HG03460 (cell line): ENCODE measurements around the gene PTGDR.

Experiments
- ATAC-seq: cut with Tn5 transposase; IDR thresholded peaks from one replicate; pipeline ENCODE4 v1.9.1; 2021; ENCODE audit not compliant: unreplicated experiment

Gene PTGDR

GRCh38 chr14:52307905-52308304 lies 40.4 kb downstream of the PTGDR start:
- no peak for ATAC-seq

- no peak for ATAC-seq
Observed at GRCh38 chr14:52310541-52310940, 43.0 kb downstream of the PTGDR start.

GRCh38 chr14:52312931-52313355 lies 45.4 kb downstream of the PTGDR start:
- ATAC-seq: no peak

- no peak for ATAC-seq
Observed at GRCh38 chr14:52313462-52313861, 46.0 kb downstream of the PTGDR start.

- no peak for ATAC-seq
Observed at GRCh38 chr14:52313903-52314594, 46.6 kb downstream of the PTGDR start, which contains the start of gene PTGER2. Gene PTGER2 (plus strand): TSS chr14:52314312. CDS start chr14:52314549, 237 bp downstream.

- no peak for ATAC-seq
Observed at GRCh38 chr14:52314595-52315354, 47.3 kb downstream of the PTGDR start.

GRCh38 chr14:52315355-52315718 lies 47.8 kb downstream of the PTGDR start:
- no peak for ATAC-seq

GRCh38 chr14:52318062-52318461 lies 50.6 kb downstream of the PTGDR start:
- ATAC-seq: no peak

- no peak for ATAC-seq
Observed at GRCh38 chr14:52318826-52319645, 51.5 kb downstream of the PTGDR start.

DNA sequence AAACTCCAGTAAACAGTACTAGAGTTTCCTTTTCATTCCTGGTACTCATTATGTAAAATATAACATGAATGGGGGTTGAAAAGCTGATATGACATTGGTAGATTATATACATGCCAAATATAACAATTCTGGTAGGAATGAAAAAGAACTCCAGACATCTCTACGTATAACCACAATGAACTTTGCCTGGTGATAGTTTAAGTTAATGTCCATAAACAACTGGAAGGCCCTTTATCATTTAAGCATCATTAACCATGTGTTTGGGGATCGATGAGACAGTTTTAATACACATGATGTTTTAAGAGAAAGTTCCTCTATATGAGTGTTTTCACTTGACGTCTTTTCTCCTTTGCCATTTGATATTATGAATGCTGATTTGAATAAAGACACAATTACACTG lies 52.4 kb downstream of the PTGDR start:
- ATAC-seq: no peak

DNA sequence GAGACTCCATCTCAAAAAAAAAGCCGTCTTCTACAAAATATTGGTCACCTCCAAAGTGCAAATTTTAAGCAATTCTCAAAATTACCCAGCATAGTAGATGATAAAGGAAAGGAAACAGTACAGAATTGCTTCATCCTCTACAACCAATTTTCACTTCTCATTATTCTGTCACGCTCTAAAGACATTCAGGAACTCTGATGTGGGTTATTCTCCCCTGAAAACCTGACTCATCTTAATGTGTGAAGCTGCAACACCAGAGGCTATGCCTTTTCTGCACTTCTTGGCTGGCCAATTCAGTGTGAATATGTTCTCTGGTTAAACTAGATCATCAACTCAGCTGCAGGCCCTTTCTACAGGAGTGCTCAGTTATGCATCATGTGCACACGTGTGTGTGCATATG lies 57.6 kb downstream of the PTGDR start:
- ATAC-seq: peak; percentile 98

- no peak for ATAC-seq
Observed at GRCh38 chr14:52325630-52326029, 58.1 kb downstream of the PTGDR start.
